ENCODE data around the gene ALLC.

DNA sequence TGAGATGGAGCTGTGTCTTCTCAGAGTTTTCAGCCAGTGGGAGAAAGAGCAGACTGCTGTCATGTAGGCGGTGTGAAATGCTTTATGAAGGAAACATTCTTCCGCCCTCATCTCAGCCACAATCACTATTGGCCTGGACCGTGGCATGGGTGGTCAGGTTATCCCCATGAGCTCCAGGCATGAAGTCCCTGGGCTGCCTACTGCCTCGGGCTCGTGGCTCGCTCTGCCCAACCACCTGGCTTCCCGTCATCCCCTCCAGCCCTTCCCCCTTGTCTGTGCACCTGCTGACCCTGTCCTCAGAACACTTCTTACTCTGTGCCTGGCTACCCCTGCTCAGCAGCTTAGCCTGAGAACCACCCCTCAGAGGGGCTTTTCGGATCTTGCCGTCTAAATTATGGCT lies 47.6 kb upstream of the ALLC start:
- TF ChIP-seq CEBPB (IDR thresholded peaks at IDR 0.05) (no peak), NFIC (IDR thresholded peaks at IDR 0.05) (no peak), CREB1 (IDR thresholded peaks at IDR 0.05; ENCODE audit: low read depth) (no peak)

Measured in Ishikawa (cell line).